HS-27A (cell line): ENCODE measurements around the gene GABRA4.

Source experiments
- DNase-seq: peaks from one replicate; pipeline ENCODE4 v3.0.0-alpha.2; 2012; ENCODE audit warnings: low read depth, missing footprints

Gene GABRA4

DNA sequence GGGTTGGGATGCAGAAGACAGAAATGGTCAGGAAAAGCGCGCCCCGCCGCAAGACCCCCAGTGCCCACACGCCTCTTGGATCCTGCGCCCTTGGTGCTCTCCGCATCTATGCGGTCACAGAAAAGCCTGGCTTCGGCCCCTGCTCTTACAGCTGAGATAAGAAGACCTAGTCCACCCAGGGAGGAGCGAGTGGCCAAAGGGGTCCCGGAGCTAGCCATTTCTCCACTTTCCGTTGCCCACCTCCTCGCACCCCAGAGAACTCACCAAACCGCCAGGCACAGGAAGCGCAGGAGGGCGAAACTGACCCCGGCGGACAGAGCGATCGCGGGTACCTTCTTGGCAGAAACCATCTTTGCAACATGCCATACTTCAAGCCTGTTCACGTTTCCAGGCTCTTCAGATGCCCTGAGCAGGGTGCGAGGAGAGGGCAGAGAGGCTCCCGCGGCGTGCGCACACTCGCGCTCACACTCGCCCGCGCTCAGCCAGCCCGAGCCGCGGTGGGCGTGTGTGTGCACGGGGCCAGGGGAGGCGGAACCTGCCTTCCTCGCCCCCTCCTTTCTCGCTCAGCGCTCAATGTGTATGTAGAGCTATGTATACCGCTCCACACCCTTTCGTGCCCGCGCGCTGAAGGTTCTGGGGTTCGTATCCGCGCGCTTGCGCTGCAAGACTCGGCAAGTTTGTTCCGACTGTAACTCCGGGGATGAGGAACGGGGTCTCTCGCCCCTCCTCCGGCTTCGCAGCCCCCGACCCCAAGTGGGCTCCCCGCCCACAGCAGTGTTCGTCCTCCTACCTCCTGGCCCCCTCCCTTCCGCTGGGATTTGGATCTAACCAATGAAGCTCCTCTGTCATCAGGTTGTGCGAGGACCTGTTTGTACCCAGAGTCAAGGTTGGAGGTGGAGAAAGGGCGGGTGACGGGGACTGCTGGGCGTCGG is at the start of gene GABRA4:
Gene GABRA4, minus strand, starts transcription at position 507 of the 932 bp plus-strand sequence. Its CDS starts 157 bp downstream, at position 350.
- no peak for DNase-seq

- no peak for DNase-seq
Measured at GRCh38 chr4:47040828-47041227, 47.4 kb upstream of the GABRA4 start.

GRCh38 chr4:47038263-47038662 is 44.9 kb upstream of the GABRA4 start:
- no peak for DNase-seq

DNA sequence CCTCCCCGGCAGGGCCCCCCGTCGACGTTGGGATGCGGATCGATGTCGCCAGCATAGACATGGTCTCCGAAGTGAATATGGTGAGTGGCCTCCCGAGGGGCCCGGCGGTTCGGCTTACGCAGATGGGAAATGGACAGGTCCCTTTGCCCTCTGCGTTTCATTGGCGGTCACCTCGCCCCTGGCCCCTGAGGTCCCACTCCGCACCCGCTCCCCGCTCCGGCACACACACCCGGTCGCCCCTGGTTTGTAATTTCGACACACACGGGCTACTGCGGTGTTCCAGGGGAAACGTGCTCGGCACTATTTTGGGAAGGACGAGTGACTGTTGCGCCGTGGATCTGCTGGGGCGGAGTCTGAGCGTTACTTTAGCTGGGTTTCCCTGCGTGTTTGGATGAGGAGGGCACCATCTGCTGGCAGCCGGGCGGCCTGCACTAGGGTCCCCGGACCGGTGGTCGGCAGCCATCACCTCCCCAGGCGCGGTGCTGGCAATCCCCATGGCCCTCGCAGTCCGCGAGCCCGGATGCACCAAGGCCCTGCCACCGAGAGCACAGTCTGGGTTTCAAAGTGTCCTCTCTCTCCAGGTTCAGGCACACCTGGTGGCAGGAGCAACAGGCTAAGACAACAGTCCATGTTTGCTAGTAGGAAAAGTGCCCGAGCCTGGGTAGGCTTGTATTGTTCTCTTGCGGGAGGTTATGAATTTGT is 39.2 kb upstream of the GABRA4 start:
- peak; percentile 60 for DNase-seq

DNA sequence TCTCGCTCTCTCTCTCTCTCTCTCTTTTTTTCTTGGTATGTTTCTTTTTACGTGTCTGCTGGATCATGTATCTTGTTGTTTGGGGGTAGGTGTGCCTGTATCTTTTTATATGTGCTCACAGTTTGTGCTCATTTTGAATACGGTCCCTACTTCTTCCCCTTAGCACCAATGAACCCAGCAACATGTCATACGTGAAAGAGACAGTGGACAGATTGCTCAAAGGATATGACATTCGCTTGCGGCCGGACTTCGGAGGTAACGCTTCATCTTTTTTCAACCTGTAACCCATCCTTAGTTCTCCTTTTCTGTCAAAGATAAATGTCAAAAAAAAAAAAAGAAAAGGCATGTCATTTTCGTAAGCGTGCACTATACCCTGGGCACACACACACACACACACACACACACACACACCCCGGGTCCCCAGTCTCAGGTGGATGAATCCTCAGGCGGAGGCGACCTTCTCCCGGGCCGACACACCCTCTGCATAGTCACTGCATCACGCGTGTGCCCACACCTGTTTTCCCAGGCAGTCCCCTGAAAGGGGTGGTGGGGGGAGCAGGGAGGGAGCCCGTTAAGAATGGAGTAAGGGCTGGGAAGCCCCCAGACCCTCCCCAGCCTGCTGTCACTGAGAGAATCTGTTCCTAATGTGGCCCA is 38.5 kb upstream of the GABRA4 start:
- DNase-seq: no peak

DNA sequence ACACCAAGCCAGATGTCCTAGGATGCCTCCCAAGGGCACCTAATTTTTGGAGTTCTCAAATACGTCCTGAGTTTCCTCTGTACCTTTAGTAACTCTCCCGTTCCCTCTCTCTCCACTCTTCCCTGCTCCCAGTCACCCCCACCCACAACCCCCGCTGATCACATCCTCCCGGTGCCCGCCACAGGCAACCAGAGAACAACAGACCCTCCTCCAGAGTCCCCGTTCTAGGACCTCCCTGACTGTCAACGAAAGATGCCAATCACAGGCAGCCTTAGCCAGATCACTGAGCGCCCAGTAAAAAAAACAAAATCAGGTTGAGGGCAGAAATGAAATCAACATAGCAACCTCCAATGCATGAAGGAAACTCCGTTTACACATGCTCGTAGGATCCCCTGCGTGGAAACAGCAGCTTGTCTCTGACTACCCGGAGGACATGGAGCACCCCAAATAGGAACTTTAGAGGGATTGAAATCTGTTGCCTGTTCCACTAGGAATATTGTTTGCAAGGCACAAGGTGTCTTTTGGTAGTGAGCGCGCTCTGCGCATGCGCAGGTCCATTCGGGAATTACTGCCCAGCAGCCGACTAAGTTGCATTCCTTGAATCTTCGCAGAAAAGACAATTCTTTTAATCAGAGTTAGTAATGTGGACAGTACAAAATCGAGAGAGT is 37.8 kb upstream of the GABRA4 start, which contains the start of gene GABRB1:
Gene GABRB1, plus strand, starts transcription at position 557 of the 668 bp plus-strand sequence.
- no peak for DNase-seq

- no peak for DNase-seq
Measured at GRCh38 chr4:47017494-47017893, 24.1 kb upstream of the GABRA4 start.

DNA sequence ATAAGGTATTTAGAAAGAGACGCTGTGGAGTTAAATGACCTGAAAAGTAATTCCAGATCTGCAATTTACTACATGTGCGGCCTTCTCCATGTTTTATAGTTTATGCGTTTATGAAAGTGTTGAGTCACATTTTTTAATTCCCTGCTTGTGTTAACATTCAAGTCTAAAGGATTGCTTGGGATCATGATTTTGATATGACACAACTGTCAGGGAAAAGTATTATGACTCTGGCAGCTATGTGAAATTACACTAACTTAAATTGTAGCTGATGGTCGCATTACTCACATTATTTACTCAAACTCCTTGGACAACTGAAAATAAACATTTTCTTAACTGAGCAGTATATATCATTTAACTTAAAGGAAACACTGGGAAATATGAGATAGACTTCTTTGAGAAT is 23.7 kb upstream of the GABRA4 start:
- DNase-seq: no peak

GRCh38 chr4:47013373-47013772 is 20.0 kb upstream of the GABRA4 start:
- no peak for DNase-seq

- DNase-seq: no peak
Measured at GRCh38 chr4:47012676-47013075, 19.3 kb upstream of the GABRA4 start.

GRCh38 chr4:47010912-47011446 is 17.6 kb upstream of the GABRA4 start:
- no peak for DNase-seq

- DNase-seq: no peak
Measured at GRCh38 chr4:47010347-47010911, 17.0 kb upstream of the GABRA4 start.

DNA sequence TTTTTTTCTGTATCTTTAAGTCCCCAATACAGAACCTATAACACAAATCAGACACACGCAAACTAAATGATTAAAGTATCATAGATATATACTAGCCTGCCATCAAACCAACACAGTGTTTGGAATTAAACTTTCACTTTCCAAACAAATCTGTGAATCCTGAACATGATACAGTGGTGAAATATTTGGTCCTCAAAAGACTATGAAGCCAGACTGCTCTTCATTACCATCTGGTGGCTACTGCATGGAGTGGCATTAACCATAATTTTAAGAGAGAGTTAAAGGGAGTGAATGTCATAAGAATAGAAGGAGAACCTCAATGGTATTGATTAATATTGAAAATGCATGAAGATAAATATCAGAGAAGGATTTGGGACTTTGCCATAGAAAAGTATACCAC is 9.2 kb upstream of the GABRA4 start:
- DNase-seq: no peak

DNA sequence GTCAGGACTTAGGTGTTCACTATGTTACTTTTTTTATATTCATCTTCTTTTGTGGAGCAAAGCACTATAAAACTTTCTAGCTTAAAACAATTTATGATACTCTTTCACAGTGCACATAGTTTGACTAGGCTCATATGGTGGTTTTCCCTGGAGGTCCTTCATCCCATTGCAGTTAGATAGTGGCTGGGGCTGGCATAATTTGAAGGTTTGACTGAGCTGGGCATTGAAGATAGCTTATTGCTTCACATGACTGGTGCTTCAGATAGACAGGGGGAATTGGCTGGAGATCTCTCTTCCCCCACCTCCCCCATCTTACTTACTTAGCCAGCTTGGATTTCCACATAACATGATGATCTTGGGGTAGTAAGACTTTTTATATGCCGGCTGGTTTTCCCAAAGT is 7.0 kb upstream of the GABRA4 start:
- DNase-seq: no peak

GRCh38 chr4:46999566-46999965 is 6.2 kb upstream of the GABRA4 start:
- no peak for DNase-seq

DNA sequence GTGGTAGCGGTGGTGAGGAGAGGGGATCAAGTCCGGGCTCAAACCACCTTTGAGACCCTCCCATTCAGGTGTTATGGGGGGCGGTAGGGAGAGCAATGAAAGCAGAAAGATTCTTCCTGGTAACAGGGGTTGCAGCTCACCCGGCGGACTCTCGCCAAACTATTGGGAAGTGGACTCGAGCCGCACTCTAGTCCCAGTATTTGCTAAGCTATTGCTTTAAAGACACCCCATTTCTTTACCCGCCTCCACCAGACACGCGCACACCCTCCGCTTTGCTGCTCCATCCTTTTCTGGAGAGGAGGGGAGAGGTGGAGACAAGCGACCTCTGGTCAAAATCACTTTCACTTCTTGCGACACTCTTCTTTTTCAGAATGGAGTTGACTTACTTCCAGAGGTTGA is 625 bp upstream of the GABRA4 start:
- DNase-seq: no peak

GRCh38 chr4:46992338-46992737 is 1.0 kb downstream of the GABRA4 start:
- no peak for DNase-seq

DNA sequence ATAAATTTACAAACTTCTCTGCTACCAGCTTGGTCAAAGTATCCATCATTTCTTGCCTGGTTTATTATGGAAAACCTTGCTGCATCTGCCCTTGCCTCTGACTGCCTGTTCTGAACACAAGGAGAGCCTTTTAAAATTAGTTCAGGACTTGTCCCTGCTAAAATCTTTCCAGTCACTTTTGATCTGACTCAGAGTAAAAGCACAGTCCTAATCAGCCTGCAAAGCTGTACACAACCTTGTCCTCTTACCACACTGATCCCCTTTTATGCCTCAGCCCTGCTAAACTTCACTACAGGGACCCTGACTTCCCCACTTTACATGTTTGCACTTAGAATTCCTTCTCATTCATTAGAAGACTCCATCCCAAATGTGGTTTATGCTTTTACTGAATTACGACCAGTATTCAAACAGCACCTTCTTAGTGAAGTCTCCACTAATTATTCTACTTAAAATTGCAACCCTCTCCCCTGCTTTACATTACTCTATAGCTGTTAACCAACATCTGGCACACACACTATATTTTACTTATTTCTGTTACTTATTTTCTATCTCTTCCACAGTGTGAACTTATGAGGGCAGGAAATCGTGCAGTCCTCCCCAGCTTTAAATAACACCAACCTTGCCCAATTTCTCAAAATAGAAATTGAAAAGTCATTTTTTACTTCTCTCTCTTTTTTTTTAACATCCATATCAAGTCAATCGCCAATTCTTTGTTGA is 6.3 kb downstream of the GABRA4 start:
- DNase-seq: no peak

GRCh38 chr4:46984781-46985180 is 8.6 kb downstream of the GABRA4 start:
- no peak for DNase-seq

DNA sequence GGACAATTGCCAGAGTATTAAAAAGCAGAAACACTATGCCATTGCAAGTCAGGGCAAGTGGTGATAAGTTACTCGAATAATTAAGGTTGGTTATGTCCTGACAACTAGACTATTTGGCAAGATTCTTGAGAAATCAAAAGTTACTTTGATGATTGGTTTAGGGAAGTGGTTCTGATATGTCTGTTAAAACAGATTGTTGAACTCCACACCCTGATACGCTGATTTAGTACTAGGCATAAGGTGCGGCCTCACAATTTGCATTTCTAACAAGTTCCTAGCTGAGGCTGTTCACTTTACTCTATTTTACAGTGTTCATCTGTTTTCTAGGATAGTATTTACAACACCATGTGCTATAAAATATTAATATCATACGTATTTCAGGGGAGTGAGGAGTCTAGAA is 12.5 kb downstream of the GABRA4 start:
- DNase-seq: no peak

- no peak for DNase-seq
Measured at GRCh38 chr4:46979726-46980125, 13.7 kb downstream of the GABRA4 start.
